KOPT-K1 (cell line): ENCODE data around the gene CNTN5.
"Not testable (repeated sequence)": the region's sequence is repeated elsewhere in the genome, so short reads cannot be mapped to it uniquely, and the experiment has no call there.

Experiments
- H3K27ac ChIP-seq: fragments of 200-600 bp; sonication (generic); 2 replicates; pipeline ENCODE4 v1.5.1; 2016; ENCODE audit warnings: antibody characterized with exemption, mild to moderate bottlenecking, low read depth, low read length; ENCODE audit not compliant: poor library complexity, severe bottlenecking
- H3K36me3 ChIP-seq: fragments of 200-600 bp; sonication (generic); 2 replicates; pipeline ENCODE4 v1.5.1; 2017; ENCODE audit warnings: antibody characterized with exemption, mild to moderate bottlenecking, low read length, moderate library complexity; ENCODE audit not compliant: insufficient read depth
- H3K9me3 ChIP-seq: fragments of 200-600 bp; sonication (generic); 2 replicates; pipeline ENCODE4 v1.5.1; 2017; ENCODE audit warnings: antibody characterized with exemption, low read length, mild to moderate bottlenecking; ENCODE audit not compliant: insufficient read depth, poor library complexity, severe bottlenecking

CNTN5 gene

DNA sequence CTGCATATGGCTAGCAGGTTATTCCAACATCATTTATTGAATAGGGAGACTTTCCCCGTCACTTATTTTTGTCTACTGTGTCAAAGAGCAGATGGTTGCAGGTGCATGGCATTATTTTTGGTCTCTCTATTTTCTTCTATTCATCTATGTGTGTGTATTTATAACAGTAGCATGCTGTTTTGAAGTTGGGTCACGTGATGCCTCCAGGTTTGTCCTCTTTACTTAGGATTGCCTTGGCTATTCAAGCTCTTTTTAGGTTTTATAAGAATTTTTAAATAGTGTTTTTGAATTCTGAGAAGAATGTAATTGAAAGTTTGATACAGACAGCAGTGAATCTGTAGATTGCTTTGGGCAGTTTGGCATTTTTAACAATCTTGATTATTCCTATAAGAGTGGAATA is 770.6 kb downstream of the CNTN5 start:
- no peak overlapping the region for H3K27ac ChIP-seq
- no peaks in the 10 kb centered on the region for H3K9me3 ChIP-seq
- H3K36me3 ChIP-seq: no peaks in the 10 kb centered on the region

DNA sequence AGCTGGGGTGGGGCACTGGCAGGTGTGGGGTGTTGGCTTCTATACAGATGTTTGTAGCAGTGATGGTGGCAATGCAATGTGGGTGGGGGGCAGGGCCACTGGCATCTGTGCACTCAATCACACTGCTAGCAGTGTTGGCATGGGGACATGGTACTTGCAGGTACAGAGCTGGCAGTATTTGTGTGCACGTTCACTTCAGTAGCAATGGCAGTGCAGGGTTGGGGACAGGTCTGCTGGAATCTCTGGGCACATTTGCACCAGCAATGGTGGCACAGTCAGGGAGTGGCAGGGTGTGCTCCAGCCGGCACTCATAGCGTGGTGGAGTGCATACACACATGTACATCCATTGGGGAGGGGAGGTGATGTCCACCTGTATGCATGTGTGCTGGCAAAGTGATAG is 775.2 kb downstream of the CNTN5 start:
- no peak overlapping the region for H3K27ac ChIP-seq

DNA sequence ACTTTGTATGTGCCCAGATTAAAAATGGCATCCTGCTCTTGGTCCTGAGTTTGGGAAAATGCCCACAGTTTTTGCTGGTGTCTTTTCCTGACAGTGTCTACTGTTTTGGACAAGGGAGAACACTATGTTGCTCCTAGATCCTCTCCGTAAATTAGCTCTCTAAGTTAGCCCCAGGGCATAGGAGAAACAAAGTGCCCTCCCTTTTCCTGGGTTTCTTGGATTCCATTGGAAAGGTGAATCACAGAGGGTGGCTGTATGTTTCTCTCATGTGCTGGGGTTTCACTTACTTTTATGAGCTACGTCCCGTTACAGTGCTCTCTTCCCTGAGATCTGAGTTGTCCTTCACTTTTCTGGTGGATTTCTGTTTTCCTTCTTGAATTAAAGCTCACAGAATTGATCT is 782.8 kb downstream of the CNTN5 start:
- Histone ChIP-seq H3K36me3 (no peaks in the 10 kb centered on the region), H3K27ac (no peak overlapping the region), H3K9me3 (no peaks in the 10 kb centered on the region)

More for the DNA sequence above, 775.2 kb downstream of the CNTN5 start:
- no peaks in the 10 kb centered on the region for H3K36me3 ChIP-seq
- H3K9me3 ChIP-seq: no peaks in the 10 kb centered on the region

DNA sequence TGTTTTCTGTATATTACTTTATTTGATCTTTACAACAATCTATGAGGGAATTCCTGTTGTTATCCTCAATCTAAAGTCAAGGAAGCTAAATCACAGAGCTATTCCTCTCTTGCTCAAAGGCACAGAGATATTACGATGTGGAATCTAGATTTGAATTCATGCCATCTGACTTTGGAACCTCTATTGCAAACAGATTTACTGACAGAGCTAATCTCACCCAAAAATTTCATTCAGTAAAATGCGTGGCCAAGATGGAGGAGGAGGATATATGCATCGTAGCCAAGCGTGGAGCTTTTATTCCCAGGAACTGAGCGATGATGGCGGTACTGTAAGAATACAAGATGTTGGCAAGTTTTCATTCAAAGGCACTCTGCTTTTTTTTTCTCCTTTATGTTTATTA is 791.8 kb downstream of the CNTN5 start:
- Histone ChIP-seq H3K27ac (no peak overlapping the region), H3K9me3 (no peaks in the 10 kb centered on the region), H3K36me3 (no peaks in the 10 kb centered on the region)

DNA sequence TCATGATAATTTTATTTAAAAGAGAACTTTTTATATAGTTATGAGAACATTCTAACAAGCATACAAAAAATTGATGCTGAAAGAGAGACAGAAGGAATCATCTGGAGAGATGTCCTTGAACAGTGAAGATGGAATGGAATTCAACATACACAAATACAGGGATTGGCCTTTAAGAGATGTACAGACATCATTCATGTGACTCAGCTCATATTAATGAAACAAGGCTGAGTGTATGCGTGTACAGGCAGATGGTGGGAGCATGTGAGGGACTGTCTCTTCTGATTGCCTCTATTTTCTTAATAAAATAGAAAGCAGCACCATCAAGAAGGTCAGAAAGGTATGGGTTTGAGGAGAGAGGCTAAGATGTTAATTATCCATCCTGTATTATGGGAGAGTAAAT is 793.3 kb downstream of the CNTN5 start:
- H3K9me3 ChIP-seq: no peaks in the 10 kb centered on the region
- H3K36me3 ChIP-seq: no peaks in the 10 kb centered on the region
- H3K27ac ChIP-seq: no peak overlapping the region

DNA sequence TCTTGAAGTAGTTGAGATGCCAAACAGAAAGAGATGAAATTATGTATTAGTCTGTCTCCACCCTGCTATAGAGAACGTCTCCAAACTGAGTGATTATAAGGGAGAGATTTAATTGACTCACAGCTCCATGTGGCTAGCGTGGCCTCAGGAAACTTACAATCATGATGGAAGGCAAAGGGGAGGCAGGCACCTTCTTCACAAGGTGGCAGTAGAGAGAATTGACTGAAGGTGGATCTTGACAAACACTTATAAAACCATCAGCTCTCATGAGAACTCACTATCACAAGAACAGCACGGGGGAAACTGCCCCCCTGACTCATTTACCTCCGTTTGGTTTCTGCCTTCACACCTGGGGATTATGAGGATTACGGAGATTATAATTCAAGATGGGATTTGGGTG is 794.0 kb downstream of the CNTN5 start:
- H3K27ac ChIP-seq: no peak overlapping the region
- H3K9me3 ChIP-seq: no peaks in the 10 kb centered on the region
- H3K36me3 ChIP-seq: no peaks in the 10 kb centered on the region

DNA sequence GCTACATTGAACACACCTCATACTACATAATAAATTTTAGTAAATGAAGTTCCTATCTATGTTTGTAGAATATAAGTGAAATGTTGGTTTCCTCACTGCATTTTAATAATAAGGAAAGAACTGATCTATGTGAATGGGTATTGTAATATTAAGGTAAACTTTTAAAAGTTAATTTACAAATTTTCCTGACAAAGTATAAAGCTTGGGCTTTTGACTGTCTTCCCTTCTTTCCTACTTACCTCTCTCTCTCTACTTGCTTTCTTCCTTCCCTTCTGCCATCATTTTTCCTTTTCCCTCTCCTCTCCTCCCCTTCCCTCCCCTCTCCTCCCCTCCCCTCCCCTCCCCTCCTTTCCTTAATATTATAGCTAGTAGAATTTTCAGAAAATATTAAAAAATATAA is 798.2 kb downstream of the CNTN5 start:
- Histone ChIP-seq H3K27ac (no peak overlapping the region), H3K9me3 (no peaks in the 10 kb centered on the region), H3K36me3 (no peaks in the 10 kb centered on the region)

DNA sequence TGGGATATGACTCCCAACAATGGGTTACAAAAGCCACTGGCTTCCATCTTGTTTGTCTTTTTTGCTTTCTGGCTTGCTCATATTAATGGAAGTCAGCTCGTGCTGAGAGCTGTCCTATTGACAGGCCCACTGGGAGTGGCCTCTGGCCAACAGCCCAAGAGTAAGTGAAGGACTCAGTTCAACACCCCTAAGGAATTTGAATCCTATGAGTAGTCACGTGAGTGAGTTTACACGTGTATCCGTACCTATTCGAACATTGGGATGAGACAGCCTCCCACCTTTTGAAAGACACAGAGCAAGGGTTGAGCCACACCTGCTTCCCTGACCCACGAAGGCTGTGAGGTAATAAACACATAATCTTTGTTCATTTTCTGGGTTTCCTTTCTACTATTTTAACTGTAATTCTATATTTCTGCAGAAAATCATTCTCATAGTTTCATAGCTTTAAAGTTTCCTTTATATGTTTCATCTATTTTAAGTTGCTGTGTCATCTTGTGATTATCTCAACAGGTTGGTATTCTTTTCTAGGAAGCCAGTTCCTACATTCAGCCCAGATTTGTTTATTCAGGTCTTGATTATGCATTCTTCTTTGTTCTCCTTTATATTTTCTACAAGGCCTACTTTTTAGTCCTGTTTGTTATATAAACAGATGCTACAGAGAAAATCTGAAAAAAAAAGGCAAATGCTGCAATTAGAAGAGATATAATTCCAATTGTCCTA is 802.3 kb downstream of the CNTN5 start:
- Histone ChIP-seq H3K9me3 (no peaks in the 10 kb centered on the region), H3K36me3 (no peaks in the 10 kb centered on the region), H3K27ac (no peak overlapping the region)

DNA sequence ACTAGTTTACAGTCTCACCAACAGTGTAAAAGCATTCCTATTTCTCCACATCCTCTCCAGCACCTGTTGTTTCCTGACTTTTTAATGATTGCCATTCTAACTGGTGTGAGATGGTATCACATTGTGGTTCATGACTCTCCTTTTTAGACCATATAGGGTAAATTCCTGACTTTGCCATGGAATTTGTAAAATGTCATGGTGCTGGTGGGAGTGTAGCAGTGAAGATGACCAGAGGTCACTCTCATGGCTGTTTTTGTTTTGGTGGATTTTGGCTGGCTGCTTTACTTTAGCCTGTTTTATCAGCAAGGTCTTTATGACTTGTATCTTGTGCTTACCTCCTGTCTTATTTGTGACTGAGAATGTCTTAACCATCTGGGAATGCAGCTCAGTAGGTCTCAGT is 816.0 kb downstream of the CNTN5 start:
- not testable (repeated sequence) for H3K36me3 ChIP-seq, H3K9me3 ChIP-seq, H3K27ac ChIP-seq

DNA sequence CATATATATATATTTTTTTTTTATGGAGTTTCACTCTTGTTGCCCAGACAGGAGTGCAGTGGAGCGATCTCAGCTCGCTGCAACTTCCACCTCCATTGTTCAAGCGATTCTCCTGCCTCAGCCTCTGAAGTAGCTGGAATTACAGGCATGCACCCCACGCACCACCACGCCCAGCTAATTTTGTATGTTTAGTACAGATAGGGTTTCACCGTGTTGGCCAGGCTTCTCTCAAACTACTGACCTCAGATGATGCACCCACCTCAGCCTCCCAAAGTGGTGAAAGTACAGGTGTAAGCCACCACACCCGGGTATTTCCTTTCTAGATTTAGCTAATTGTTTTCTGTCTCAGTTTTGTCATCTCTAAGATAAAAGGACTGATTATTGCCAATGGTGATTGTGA is 821.1 kb downstream of the CNTN5 start:
- Histone ChIP-seq H3K27ac (no peak overlapping the region), H3K36me3 (no peaks in the 10 kb centered on the region), H3K9me3 (no peaks in the 10 kb centered on the region)

DNA sequence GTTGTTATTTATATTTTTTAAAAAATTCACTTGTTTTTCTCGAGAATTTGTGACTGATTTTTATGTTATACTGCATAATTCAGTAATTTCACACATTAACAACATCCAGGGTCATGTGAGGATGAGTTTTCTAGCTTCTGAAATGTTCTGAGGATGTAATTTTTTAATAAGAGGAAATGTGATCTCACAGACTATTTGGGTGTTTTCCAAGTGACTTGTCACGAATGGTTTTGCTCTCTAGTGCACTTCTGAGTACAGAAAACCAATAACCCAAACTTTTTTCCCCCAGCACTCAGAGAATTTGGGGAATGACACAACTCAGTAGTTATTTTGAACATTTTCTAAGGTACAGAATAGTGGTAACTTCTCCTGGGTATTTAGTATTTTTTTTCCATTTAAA is 845.2 kb downstream of the CNTN5 start:
- Histone ChIP-seq H3K9me3 (no peaks in the 10 kb centered on the region), H3K27ac (no peak overlapping the region), H3K36me3 (no peaks in the 10 kb centered on the region)

DNA sequence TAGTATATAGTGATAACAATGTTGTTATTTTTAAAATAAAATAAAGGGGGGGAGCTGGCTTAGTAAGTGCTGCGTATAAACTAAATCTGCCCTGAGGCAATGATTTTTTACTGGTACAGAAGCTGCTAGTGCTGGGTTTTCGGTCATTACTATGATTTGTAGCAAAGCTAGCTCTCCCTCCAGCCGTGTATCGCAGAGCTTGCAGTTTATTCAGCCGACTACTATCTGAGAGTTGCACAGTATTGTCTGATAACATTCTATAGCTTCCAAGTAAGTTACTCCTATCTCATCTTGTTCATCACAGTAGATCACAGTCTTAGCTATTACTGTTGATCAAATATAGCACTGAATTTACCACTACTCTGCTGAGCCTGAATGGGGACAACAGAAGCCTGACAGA is 860.9 kb downstream of the CNTN5 start:
- no peaks in the 10 kb centered on the region for H3K36me3 ChIP-seq
- H3K9me3 ChIP-seq: no peaks in the 10 kb centered on the region
- H3K27ac ChIP-seq: no peak overlapping the region

DNA sequence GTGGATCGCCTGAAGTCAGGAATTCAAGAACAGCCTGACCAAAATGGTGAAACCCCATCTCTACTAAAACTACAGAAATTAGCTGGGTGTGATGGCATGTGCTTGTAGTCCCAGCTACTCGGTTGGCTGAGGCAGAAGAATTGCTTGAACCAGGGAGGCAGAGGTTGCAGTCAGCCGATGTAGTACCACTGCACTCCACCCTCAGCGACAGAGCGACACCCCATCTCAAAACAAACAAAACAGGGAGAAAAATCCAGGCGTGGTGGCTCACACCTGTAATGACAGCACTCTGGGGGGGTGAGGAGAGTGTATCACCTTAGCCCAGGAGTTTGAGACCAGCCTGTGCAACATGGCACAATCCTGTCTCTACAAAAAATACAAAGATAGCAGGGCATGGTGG is 864.0 kb downstream of the CNTN5 start:
- H3K36me3 ChIP-seq: no peaks in the 10 kb centered on the region
- H3K27ac ChIP-seq: no peak overlapping the region
- H3K9me3 ChIP-seq: no peaks in the 10 kb centered on the region

DNA sequence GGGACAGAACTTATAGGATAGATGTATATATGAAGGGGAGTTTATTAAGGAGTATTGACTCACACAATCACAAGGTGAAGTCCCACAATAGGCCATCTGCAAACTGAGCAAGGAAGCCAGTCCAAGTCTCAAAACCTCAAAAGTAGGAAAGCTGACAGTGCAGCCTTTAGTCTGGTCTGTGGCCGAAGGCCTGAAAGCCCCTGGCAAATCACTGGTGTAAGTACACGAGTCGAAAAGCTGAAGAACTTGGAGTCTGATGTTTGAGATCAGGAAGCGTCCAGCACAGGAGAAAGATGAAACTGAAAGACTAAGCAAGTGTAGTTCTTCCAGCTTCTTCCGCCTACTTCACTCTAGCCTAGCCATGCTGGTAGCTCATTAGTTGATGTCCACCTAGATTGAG is 866.7 kb downstream of the CNTN5 start:
- H3K27ac ChIP-seq: no peak overlapping the region
- no peaks in the 10 kb centered on the region for H3K9me3 ChIP-seq
- no peaks in the 10 kb centered on the region for H3K36me3 ChIP-seq

DNA sequence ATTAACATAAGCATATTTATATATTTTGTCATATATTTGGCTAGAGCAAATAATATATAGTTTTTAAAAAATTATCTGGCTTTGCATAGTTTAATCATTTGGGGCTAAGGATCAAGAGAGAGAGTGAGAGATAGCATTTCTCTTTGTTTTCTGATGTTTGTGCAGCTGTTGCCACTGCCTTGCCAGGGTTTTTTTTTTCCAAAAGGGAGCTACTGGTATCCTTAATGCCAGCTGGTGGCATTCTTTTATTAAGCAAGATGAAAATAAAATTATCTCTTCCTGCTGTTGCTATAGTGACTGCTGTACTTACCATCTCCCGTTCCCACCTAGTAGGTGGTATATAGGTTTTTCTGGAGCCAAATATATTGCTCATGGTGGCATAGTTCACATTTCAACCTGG is 873.1 kb downstream of the CNTN5 start:
- H3K9me3 ChIP-seq: peaks cover 7% of the 10 kb centered on the region
- H3K27ac ChIP-seq: no peak overlapping the region
- no peaks in the 10 kb centered on the region for H3K36me3 ChIP-seq

DNA sequence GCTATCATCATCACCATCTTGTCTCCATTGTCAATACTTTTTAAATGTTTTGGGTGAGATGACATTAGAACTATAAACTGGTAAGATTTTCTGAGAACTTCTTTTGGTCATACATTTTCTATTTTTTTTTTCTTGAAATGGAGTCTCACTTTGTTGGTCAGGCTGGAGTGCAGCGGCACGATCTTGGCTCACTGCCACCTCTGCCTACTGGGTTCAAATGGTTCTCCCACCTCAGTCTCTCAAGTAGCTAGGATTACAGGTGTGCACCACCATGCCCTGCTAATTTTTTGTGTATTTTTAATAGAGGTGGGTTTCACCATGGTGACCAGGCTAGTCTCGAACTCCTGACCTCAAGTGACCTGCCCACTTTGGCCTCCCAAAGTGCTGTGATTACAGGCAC is 880.4 kb downstream of the CNTN5 start:
- Histone ChIP-seq H3K36me3 (no peaks in the 10 kb centered on the region), H3K27ac (no peak overlapping the region), H3K9me3 (no peaks in the 10 kb centered on the region)
